Breast epithelium (tissue), 4 donors: ENCODE measurements around the gene EARS2. TPM values are rescaled to one million over a fixed set of nuclear protein-coding genes. Genes with fewer than 3 reads are reported as not detected.

ENCODE experiments used
- DNase-seq, 2 donors: peaks; one replicate each; pipeline ENCODE4 v3.0.0-alpha.2; 2019; ENCODE audit warnings: low spot score in 2 of 2
- H3K27ac ChIP-seq, 2 donors: fragments of 200-600 bp; sonication (generic) in 1 of 2; one replicate each; pipeline ENCODE4 v1.5.1; 2016 to 2019; ENCODE audit warnings: mild to moderate bottlenecking in 1 of 2
- H3K27me3 ChIP-seq, 2 donors: fragments of 200-600 bp; sonication (generic) in 1 of 2; one replicate each; pipeline versions ENCODE4 v1.5.1 to v1.6.0; 2017 to 2019; ENCODE audit warnings: control low read depth in 1 of 2, mild to moderate bottlenecking in 1 of 2
- H3K36me3 ChIP-seq: fragments of 200-600 bp; one replicate; pipeline ENCODE4 v1.5.1; 2019
- H3K4me1 ChIP-seq, 2 donors: fragments of 200-600 bp; sonication (generic); one replicate each; pipeline ENCODE4 v1.5.1; 2016 to 2019; ENCODE audit warnings: control low read depth in 1 of 2
- H3K4me3 ChIP-seq, 3 donors: fragments of 200-600 bp; sonication (generic); 1 replicate in 2 of 3; 2 replicates in 1 of 3; pipeline ENCODE4 v1.5.1; 2016 to 2019; ENCODE audit warnings: mild to moderate bottlenecking in 3 of 3, moderate library complexity in 2 of 3
- H3K9me3 ChIP-seq, 2 donors: fragments of 200-600 bp; sonication (generic) in 1 of 2; one replicate each; pipeline ENCODE4 v1.5.1; 2016 to 2019; ENCODE audit warnings: control low read depth in 1 of 2
- POLR2A ChIP-seq: fragments of 450-650 bp; IDR thresholded peaks from one replicate; pipeline ENCODE4 v1.6.1; 2016; ENCODE audit warnings: antibody characterized with exemption, mild to moderate bottlenecking, moderate library complexity
- POLR2AphosphoS5 ChIP-seq, 3 donors: sonication (generic); formaldehyde crosslinking; IDR thresholded peaks; one replicate each; pipeline ENCODE4 v1.6.1; 2017; ENCODE audit warnings: antibody characterized with exemption in 3 of 3
- intact Hi-C: fragments of 100-400 bp; cut with DNase I; formaldehyde crosslinking; loops from one replicate; pipeline ENCODE4 v1.15.1; 2023; ENCODE audit warnings: low total_unique reads
- total RNA-seq, 3 donors: library from RNA; depleted of rRNA; stranded (reverse); fragments of >200 nt; gene quantifications; one replicate each; pipeline ENCODE4 v1.1.0, GENCODE V29; 2016
- TF ChIP-seq, protein P1 (sequence below), 3 donors: fragments of 450-650 bp; IDR thresholded peaks; one replicate each; pipeline ENCODE4 v1.5.1; 2016 to 2017; ENCODE audit warnings: antibody characterized with exemption in 3 of 3, mild to moderate bottlenecking in 3 of 3, moderate library complexity in 3 of 3

The EARS2 gene
- total RNA-seq, 3 donors from 2014 or later, result 22.4 to 25.9 (median 25.0) TPM

DNA sequence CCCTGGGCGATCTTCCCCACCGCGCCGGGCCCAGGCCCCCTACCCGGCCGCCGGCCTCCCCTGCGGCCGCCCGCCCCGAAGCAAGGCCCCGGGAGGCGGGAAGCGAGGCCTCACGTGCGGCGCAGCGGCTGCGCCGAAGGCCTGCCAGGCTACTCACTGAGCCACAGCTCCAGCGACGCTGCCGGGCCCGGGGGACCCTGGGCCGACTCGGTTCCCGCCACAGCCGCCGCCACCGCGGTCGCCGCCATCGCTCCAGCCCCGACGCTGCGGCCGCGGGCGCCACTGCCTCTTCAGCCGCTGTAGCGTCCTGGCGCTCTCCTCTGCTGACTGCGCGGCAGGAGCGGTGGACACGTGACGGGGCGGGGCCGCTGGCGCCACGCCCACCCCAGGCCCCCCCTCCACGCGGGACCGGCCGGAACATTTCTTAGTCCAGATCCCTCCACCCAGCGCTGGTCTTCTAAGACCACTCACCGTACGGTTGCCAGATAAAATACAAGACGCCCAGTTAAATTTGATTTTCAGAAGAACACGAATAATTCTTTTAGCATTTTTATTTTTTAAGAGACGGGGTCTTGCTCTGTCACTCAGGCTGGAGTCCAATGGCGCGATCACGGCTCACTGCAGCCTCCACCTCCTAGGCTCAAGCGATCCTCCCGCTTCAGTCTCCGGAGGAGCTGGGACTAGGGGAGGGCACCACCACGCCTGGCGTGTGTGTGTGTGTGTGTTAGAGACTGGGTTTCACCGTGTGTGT is 46.8 kb downstream of the EARS2 start, which contains the start of gene GGA2:
Gene GGA2, minus strand, starts transcription at position 331 of the 751 bp plus-strand sequence. Its CDS starts 83 bp downstream, at position 248.
- no peaks in the 10 kb centered on the region for H3K9me3 ChIP-seq
- H3K4me3 ChIP-seq, result peak within 1 kb of the TSS; percentile 87 to 97 (median 96)
- peak; percentile 81 to 87 for DNase-seq
- TF ChIP-seq, protein P1, sequence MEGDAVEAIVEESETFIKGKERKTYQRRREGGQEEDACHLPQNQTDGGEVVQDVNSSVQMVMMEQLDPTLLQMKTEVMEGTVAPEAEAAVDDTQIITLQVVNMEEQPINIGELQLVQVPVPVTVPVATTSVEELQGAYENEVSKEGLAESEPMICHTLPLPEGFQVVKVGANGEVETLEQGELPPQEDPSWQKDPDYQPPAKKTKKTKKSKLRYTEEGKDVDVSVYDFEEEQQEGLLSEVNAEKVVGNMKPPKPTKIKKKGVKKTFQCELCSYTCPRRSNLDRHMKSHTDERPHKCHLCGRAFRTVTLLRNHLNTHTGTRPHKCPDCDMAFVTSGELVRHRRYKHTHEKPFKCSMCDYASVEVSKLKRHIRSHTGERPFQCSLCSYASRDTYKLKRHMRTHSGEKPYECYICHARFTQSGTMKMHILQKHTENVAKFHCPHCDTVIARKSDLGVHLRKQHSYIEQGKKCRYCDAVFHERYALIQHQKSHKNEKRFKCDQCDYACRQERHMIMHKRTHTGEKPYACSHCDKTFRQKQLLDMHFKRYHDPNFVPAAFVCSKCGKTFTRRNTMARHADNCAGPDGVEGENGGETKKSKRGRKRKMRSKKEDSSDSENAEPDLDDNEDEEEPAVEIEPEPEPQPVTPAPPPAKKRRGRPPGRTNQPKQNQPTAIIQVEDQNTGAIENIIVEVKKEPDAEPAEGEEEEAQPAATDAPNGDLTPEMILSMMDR (IDR thresholded peaks at IDR 0.05), result no peak
- TF ChIP-seq POLR2AphosphoS5 (IDR thresholded peaks at IDR 0.05) (peak; percentile 73 to 93 (median 92)), POLR2A (peak; percentile 60)
- no peaks in the 10 kb centered on the region for H3K27me3 ChIP-seq
- no peaks in the 10 kb centered on the region for H3K4me1 ChIP-seq
- H3K36me3 ChIP-seq, result no peaks in the 10 kb centered on the region
- intact Hi-C loops, result no loop called here
- H3K27ac ChIP-seq, result peak within 1 kb of the TSS; percentile 92 to 96

DNA sequence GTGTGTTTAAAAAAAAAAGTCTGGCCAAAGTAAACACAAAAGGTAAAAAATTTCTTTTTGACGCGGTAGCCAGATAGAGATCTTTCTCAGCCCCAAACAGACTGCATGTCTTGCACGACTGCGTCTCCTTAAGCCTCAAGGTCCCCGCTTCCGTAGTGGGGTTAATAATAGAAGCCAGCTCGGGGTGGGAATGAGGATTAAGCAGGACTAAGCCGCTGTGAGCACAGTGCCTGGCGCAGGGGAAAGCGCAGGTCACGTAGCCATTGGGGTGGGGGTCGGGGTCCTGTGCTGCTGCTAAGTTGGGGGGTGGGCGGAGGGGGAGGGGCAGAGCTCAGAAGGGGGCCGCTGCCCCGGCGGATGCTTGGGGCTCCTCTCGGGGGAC is 47.4 kb downstream of the EARS2 start:
- no peaks in the 10 kb centered on the region for H3K27me3 ChIP-seq
- DNase-seq, result no peak
- no peaks in the 10 kb centered on the region for H3K9me3 ChIP-seq
- intact Hi-C loops, result no loop called here
- TF ChIP-seq POLR2AphosphoS5 (IDR thresholded peaks at IDR 0.05), result no peak
- peak overlapping the region; percentile 92 to 96 for H3K27ac ChIP-seq
- H3K4me3 ChIP-seq, result peak overlapping the region; percentile 87 to 97 (median 96)
- no peaks in the 10 kb centered on the region for H3K36me3 ChIP-seq
- no peaks in the 10 kb centered on the region for H3K4me1 ChIP-seq

DNA sequence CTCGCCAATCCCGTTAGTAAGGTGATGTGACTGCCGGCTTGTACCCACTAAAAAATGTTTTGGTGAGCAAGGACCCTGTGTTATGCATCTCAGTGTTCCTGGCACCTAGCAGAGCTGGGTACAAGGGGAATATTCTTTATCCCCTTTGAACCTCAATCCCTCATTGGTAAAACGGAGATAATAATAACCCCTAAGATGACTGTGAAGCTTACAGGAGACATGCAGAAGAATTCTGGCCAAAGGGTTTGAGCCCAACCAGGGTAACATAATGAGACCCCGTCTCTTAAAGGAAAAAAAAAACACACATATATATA is 47.8 kb downstream of the EARS2 start:
- Histone ChIP-seq H3K9me3 (no peaks in the 10 kb centered on the region), H3K27ac (peak overlapping the region; percentile 56 to 92), H3K4me3 (peak overlapping the region; percentile 87 to 97 (median 96)), H3K36me3 (no peaks in the 10 kb centered on the region), H3K4me1 (no peaks in the 10 kb centered on the region), H3K27me3 (no peaks in the 10 kb centered on the region)
- DNase-seq, result no peak
- TF ChIP-seq, protein P1 (IDR thresholded peaks at IDR 0.05), result no peak
- TF ChIP-seq POLR2A (no peak), POLR2AphosphoS5 (IDR thresholded peaks at IDR 0.05) (no peak)
- intact Hi-C loops, result no loop called here

DNA sequence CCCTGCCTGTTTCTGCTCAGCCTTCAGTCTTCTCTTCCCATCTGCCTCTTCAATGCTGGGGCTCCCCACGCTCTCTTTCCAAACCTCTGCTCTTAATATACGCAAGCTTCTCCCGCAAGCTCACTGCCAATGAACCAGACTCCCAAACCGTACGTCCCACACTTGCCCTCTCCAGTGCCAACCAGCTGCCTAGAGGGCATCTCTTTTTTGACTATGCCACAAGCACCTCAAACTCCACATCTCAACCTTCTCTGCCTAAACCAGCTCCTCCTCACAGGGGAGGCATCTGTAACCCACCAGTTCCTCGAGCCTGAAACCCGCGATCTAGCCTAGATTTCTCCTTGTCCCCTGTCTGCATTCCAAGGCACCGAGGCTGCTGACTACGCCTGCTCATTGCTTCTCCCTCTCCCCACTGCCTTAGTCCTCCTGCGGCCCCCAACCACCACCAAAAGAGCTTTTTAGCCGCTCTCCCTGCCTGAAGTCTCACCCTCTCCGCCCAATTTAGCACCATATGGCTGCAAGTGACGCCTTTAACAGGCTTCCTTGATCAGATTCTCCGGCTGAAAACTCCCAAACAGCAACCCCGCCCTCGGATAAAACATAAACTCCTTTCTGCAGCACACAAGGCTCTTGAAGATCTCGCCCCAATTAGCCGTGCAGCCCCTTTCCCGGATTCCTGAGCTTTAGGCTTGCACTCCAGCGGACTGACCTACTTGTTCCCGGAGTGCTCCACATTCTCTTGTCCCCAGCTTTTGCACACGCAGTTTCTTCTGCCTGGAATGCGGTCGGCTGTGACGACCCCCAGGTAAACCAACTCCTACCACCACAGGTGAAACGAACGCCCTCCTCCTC is 48.3 kb downstream of the EARS2 start:
- DNase-seq, result no peak
- intact Hi-C loops, result no loop called here

DNA sequence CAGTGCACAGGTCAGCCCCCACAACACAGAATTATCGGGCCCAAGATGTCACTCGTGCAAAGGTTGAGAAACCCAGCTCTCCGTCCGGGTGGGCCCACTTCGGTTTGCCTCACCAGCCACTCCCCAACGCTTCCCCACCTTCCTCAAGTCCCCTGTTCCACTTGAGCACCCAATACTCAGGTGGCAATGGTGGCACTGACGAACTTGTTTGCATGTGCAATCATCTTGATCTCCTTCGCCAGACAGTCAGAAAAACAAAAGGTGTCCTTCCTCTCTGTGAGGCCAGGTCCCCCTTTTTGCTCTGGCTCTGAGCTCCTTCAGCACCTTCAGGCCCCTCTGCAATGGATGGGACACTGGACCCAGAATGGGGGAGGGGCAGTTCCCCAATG is 50.5 kb downstream of the EARS2 start:
- Histone ChIP-seq H3K4me1 (no peaks in the 10 kb centered on the region), H3K27ac (peak overlapping the region in 1 of 2 donors; percentile 68), H3K36me3 (no peaks in the 10 kb centered on the region), H3K4me3 (no peak overlapping the region), H3K27me3 (no peaks in the 10 kb centered on the region), H3K9me3 (no peaks in the 10 kb centered on the region)
- DNase-seq, result no peak
- intact Hi-C loops, result no loop called here
- no peak for TF ChIP-seq POLR2AphosphoS5 (IDR thresholded peaks at IDR 0.05)
- TF ChIP-seq, protein P1 (IDR thresholded peaks at IDR 0.05), result no peak
- no peak for TF ChIP-seq POLR2A

More for the DNA sequence above, 48.3 kb downstream of the EARS2 start:
- Histone ChIP-seq H3K27me3 (no peaks in the 10 kb centered on the region), H3K9me3 (no peaks in the 10 kb centered on the region), H3K4me3 (peak overlapping the region; percentile 87 to 97 (median 96)), H3K4me1 (no peaks in the 10 kb centered on the region), H3K36me3 (no peaks in the 10 kb centered on the region), H3K27ac (peak overlapping the region; percentile 56 to 92)
- no peak for TF ChIP-seq POLR2A
- no peak for TF ChIP-seq POLR2AphosphoS5 (IDR thresholded peaks at IDR 0.05)
- TF ChIP-seq, protein P1 (IDR thresholded peaks at IDR 0.05), result no peak
